HG03175 (cell line): ENCODE measurements around the gene ATP7B.
A peak's percentile ranks its signal among the peaks of the same experiment; 100 is the strongest.
"Not testable (repeated sequence)": the region's sequence is repeated elsewhere in the genome, so short reads cannot be mapped to it uniquely, and the experiment has no call there.

ENCODE experiments used
- ATAC-seq: cut with Tn5 transposase; IDR thresholded peaks from one replicate; pipeline ENCODE4 v1.9.1; 2021; ENCODE audit warnings: mild to moderate bottlenecking, moderate library complexity; ENCODE audit not compliant: unreplicated experiment

ATP7B gene

DNA sequence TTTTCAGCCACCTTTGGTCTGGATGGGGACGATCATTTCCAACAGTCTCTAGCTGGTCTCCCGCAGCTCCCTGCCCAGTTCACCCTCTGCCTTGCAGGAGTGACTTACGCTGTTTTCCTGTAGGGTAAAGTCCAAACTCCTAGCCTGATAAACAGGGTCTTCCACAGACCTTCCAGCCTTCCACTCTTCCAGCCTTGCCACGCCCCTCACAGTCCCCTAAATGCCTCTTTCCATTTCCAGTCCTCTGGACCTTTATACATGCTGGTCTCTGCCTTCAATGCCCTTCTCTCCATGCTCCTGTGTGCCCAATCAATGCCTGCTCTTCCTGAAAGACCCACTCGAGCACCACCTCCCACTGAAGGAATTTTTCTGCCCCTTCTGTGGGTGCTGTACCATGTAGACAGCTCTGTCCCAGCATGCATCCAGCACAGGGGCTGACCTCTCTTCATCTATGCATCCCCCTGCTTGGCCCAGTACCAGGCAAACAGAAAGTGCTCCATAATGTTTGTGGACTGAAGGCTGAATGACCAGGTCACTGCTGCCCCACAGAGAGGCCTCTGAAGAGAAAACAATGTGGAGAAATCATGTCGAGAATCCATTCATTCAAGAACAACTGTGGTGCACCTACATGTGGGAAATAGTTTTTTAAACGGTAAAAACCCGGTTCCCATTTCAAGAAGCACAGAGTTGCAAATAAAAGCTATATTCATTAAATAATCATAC is 4.6 kb downstream of the ATP7B start:
- ATAC-seq, result no peak

DNA sequence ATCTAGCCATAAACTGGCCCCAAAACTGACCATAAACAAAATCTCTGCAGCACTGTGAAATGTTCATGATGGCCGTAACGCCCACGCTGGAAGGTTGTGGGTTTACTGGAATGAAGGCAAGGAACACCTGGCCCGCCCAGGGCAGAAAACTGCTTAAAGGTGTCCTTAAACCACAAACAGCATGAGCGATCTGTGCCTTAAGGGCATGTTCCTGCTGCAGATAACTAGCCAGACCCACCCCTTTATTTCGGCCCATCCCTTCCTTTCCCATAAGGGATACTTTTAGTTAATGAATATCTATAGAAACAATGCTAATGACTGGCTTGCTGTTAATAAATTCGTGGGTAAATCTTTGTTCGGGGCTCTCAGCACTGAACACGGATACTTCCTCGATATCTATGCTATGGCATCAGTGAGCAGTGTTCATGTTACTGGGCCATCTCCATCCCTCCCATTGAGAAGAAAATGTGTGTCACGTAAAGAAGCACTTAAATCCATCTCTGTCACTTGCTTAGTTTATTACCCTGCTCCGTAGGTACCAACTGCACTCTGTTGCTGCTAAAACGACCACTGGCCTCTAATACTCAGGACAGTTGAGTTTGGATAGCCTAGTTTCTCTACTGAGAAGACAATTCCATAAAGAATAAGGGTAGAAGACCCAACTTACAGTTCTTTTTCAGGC is 5.3 kb downstream of the ATP7B start:
- ATAC-seq, result no peak

DNA sequence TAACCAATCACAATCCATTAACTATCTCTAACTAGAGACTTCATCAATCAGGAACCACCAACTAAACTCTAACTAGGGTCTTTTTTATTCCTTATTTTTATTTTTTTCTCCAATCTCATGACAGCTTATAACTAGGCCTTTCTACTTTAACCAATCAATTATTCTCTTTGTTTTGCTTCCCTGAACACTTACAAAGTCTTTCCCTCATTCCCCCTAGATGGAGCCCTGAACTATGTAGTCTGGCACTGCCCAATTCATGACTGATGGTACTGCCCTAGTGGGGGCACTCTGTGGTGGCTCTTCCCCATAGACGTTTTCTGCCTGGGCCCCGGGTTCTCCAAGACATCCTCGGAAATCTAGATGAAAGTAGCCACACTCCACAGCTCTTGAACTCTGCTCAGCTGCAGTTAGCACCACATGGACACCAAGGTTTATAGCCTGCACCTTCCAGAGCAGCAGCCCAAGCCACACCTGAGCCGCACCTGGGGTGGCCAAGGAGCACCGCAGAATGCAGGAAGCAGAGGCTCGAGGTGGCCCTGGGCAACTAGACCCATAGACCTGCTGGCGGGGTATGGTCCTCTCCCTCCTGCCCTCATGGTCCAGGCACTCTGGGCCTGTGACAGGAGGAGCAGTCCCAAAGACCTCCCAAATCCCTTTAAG is 6.6 kb downstream of the ATP7B start:
- ATAC-seq, result no peak

DNA sequence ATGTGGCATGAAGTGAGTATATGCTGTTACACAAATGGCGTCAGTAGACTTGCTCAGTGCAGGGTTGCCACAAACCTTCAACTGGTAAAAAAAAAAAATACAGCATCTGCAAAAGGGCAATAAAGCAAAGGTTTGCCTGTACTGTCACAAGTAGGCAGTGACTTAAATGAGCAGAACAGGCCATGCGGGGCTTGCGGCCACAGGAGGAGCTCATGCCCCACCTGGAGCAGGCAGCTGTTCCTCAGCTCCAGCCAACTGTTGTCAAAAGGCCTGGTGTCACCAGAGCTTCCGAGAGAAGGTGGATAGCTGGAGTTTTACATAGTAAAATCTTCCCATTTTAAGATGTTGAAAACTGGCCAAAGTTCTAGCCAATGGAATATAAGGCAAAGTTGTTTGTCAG is 7.7 kb downstream of the ATP7B start:
- ATAC-seq, result no peak

DNA sequence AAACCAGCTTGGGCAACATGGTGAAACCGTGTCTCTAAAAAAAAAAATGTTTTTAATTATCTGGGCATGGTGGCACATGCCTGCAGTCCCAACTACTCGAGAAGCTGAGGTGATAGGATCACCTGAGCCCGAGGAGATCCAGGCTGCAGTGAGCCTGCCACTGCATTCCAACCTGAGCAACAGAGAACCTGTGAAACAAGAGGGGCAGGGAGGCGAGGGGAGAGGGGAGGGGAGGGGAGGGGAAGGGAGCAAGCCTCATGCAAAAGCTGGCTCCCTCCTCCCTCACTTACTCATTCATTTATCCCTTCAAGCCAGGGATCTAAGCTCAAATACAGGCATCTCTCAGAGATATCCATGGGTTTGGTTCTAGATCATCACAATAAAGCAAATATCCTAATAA is 8.9 kb downstream of the ATP7B start:
- ATAC-seq, result no peak

DNA sequence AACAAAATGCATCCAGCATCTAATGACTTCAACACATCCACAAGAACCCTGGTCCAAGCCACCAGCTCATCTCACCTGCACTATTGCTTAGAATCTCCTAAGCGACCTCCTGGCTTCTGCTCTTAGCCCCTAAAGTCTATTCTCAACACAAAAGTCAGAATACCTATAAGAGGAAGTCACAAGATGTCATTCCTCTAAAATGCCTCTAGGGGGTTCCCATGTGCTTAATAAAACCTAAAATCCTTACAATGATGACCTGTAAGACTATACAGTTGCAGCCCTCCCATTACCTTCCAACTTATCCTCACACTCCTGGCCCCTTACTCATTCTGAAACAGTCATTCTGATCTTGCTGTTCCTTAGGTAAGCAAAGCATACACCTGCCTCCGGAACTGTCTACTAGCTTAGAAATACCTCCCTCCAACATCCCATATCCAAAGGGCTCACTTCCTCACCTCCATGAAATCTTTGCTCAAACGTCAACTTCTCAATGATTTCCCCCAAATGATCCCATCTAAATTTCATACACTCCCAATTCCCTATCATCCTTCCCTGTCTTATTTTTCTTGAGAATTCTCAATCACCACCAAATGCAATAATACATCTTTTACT is 10.0 kb downstream of the ATP7B start:
- peak; percentile 88 for ATAC-seq

DNA sequence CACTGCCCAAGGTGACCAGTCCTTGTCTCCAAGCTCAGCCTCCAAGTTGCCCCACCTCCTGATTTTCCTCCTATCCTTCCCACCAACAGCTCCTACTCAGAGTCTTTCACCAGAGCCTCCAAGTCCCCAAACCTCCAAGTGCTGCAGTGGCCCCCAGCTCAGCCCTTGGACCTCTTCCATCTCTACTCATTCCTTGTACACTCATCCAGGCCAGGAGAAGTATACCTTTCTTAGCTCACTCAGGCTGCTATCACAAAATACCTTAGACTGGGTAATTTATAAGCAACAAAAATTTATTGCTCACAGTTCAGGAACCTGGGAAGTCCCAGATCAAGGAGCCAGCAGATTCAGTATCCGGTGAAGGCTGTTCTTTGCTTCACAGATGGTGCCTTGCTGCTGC is 11.3 kb downstream of the ATP7B start:
- no peak for ATAC-seq

DNA sequence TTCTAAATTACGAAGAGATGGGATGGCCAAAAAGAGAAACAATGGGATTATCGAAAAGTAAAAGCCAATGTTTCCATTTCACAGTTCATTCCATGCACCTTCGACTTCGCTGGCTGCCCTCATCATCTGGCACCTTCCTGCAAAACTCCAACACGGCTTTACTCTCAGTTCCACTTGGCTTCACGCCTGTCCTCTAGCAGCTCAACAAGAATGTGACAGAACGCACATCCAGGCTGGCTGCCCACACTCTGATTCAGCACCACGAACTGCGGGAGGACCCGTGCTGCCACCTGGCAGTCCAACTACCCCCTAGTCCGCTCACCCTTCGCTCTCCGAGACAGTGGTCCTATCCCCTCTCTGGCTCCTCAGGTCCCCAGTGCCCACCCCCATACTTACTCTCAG is 11.7 kb downstream of the ATP7B start:
- ATAC-seq, result no peak

DNA sequence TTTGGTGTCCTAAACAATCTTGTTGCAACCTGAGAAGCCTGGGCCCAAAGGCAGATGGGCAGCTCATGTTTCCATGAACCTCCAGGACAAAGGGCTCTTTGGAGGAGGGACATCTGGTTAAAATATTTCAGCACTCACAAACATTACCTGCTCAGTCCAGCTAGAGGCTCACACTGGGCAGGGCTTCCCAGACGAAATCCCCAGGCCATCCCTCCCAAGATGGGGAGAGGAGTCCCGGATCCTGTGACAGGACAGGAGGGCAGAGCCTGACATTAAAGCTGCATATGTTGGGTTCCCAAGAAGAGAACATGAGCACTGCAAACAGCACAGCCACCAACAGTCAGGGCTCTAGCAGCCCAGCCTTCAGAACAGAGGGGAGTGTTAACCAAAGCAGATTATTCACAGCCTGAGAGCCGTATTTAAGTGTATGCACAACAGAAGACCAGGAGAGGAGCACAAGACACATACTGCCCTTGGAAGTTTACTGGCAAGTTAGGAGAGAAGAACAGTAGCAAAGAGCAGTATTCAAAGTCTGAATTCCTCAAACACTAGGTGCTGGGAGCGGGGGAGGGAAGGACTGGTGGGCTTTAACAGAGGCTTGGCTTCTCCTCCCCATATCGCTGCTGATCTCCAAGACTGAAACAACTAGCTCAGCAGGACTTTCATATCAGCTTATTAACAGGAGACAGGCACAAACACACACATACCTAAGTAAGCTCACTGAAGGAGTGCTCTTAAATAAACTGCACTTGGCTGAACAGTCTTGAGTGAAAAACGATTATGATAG is 12.3 kb downstream of the ATP7B start:
- no peak for ATAC-seq

DNA sequence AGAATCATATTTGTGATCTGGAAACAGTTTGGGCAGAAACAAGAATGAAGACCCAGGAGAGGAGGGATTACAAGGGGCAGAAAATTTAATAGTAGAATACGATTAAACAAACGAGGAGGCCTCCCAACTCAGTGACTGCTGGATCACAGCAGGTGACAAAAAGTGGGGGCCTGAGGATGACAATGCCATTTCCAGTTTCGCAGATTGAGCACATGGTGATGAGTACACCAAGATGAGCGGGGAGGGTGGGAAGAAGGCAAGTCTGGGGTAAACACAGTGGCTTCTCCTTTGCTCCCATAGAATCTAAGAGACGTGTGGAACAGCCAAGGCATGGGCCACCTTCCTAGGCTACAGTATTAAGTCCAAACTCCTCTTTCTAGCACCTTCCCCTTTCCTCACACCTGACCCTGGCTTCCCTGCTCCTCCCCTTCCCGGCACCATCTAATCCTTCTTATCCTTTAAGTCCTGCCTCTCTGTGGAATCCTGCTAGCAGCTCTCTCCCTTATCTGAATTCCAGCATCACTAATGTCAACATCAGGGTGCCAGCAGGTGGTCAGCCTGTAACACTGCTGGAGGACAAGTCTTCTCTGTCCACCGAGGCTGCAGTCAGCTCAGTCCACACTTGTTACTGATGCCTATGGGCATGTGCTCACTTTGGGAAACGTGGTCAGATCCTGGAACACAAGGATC is 13.5 kb downstream of the ATP7B start:
- no peak for ATAC-seq

DNA sequence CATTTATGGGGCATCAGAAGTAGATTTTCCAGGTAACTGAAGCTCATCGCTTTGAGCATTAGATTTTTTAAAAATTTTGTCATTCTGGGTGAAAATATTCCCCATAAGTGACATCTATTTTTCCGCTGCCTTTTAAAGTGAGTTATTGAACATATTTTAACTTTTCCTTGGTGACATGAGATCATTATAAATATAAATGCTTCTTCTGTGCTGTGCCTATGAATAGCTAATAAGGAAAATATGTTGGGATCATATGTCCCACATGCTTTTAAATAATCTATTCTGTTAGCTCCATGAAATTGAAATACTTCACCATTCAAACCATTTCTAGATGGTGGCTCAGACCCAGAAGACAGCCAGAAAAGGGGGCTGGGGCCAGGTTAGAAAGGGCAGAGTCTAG is 14.1 kb downstream of the ATP7B start:
- no peak for ATAC-seq

DNA sequence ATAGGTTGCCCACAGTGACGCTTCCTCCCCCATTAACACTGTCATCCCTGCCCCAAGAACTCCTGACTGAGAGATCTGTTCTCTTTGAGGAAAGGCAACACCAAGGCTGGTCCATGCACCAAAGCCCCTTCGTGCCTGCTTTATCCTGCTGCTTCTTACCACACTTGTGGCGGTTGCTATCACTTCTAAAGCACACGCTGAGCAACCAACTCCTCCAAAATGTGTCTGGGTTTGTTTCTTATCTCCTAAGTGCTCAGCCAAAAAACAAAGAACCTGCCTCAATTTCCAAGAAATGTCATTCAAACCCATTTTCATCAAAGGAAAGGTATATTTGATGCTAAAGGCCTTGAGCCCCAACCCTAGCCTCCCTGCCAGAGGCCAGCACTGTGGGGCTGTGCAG is 14.6 kb downstream of the ATP7B start:
- ATAC-seq, result no peak

DNA sequence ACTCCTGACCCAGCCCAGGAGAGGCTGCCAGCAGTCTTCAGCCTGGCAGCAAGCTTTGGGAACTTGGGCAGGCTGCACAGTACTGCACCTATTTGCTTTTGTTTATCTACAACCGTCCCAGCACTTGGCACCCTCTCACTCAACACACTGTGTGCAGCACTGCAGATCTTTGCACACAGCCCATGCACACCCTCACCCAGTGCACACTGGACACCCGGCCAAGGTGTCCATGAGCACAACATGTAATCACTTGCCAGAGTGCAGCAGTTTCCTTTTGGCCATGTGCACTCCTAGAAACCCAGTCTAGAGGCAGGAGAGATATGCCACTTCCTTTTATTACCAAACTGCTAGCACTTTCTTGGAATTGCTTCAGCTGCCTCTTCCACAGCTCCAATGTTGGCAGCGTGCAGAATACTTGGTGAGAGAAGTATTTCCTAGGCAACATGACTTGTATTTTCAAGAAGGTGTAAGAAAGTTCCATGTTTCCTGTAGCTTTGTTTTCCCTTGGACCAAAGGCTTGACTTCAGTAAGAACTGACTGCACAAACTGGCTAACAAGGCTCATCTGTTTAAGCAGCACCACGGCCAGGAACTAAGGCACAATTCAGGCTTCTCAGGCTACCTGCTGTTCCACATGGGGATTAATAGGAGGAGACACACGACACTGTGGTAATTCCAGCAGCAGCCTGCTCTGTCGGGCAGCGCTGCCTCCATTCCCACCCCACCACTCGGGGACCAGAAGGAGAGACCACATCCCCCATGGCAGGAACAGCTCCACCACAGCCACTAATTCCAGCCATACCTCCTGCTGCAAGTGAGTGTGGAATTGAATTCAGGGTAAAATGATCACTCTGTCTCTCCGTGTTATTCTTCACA is 15.3 kb downstream of the ATP7B start:
- no peak for ATAC-seq

DNA sequence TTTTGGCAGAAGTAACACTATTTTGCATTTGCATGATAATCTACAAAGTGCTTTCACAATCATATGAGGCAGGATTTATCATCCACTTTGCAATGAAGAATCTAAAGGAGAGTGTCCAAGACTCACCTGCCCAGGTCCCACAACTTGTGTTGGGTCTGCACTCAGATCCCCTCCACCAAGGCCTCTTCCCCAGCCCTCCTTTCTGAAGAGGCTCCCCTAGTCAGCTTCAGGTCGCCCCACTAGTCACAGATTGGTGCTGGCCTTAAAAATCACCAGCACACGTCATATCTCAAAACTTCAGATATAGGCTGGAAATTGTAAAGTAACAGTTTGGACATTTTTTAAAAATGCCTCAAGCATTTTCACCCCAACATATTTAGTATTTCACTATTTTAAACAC is 17.5 kb downstream of the ATP7B start:
- ATAC-seq, result no peak

DNA sequence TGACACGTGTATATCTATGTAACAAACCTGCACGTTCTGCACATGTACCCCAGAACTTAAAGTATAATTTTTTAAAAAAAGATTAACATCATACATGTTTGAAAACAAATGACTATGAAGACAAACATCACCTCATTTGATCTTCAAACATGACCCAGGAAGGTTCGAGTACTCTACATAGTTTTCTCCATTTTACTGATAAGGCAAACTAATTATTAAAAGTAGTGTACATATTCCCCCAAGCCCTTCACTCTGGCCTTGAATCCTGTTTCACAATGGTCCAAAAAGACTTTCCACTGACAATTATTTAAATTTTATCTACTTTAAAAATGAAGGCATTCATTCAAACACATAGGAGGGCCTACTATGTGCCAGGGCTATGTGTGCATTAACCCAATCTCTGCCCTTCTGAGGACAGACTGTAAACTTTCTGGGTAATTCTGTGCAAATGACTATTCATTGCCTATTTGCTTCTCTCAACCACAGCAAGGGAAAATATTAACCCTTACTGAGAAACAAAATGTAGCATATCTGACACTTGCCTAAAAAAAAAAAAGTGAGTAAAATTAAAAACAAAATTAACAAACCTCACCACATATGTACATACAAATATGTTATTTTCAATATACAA is 22.1 kb downstream of the ATP7B start:
- ATAC-seq, result no peak

DNA sequence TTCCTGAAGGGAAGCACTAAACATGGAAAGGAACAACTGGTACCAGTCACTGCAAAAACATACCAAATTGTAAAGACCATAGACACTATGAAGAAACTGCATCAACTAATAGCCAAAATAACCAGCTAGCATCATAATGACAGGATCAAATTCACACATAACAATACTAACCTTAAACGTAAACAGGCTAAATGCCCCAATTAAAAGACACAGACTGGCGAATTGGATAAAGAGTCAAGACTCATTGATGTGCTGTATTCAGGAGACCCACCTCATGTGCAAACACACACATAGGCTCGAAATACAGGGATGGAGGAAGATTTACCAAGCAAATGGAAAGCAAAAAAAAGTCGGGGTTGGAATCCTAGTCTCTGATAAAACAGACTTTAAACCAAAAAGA is 26.3 kb downstream of the ATP7B start:
- ATAC-seq, result not testable (repeated sequence)

DNA sequence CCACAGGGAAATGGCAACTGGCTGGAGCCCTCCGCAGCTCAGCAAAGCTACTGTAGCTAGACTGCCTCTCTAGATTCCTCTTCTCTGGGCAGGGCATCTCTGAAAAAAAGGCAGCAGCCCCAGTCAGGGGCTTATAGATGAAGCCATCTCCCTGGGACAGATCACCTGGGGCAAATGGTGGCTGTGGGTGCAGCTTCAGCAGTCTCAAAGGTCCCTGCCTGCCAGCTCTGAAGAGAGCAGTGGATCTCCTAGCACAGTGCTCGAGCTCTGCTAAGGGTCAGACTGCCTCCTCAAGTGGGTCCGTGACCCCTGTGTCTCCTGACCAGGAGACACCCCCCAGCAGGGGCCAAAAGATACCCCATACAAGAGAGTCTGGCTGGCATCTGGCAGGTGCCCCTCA is 28.0 kb downstream of the ATP7B start:
- not testable (repeated sequence) for ATAC-seq

DNA sequence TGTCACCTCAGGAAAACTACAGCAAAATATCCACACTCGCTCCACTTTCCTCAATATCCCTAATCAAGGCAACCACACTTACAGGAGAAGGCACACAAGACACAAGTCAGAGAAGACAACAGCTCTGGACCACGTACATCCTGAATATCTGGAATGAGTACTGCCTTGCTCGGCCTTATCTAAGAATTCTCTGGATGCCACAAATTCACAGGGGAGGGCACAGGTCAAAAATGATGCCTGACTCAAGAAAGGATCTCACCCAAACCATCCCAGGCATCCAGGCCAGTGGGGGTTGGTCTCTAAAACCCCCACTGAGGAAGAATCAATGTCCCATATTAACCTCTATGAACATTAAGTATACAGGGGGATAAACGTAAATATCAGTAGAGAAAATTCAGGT is 29.9 kb downstream of the ATP7B start:
- ATAC-seq, result no peak

DNA sequence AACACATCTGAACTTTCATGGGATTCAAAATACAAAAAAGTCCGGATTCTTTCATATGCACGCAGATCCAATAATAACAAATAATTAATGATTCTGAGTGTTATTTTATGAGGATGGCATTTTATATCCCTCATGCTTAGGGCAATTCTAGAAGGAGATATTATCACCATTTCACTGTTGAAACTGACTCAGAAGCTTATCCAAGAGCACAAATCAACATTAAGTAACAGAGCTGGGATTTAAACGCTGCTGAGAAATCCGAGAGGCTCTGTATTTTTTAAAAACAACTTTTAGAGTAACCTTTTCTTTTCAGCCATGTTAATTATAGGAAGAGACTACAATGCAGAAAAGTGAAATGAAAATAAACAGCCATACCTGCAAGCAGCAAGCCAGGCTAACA is 30.3 kb downstream of the ATP7B start:
- no peak for ATAC-seq
